Sigmoid colon (tissue), 7 donors: ENCODE measurements around the gene INO80E. TPM values are rescaled to one million over a fixed set of nuclear protein-coding genes. Genes with fewer than 3 reads are reported as not detected.

ENCODE experiments used
- DNase-seq: peaks from one replicate; pipeline ENCODE4 v3.0.0-alpha.2; 2019
- H3K27ac ChIP-seq, 4 donors: fragments of 200-600 bp; sonication (generic); one replicate each; pipeline ENCODE4 v1.5.1; 2016 to 2019; ENCODE audit warnings: mild to moderate bottlenecking in 1 of 4
- H3K27me3 ChIP-seq, 3 donors: fragments of 200-600 bp; sonication (generic); one replicate each; pipeline ENCODE4 v1.5.1; 2019; ENCODE audit warnings: mild to moderate bottlenecking in 1 of 3
- H3K36me3 ChIP-seq, 4 donors: fragments of 200-600 bp; sonication (generic); one replicate each; pipeline ENCODE4 v1.5.1; 2016 to 2019
- H3K4me1 ChIP-seq, 4 donors: fragments of 200-600 bp; sonication (generic); one replicate each; pipeline ENCODE4 v1.5.1; 2017 to 2019
- H3K4me3 ChIP-seq, 4 donors: fragments of 200-600 bp; sonication (generic); one replicate each; pipeline ENCODE4 v1.5.1; 2017 to 2019; ENCODE audit warnings: mild to moderate bottlenecking in 2 of 4, moderate library complexity in 1 of 4
- H3K9me3 ChIP-seq, 4 donors: fragments of 200-600 bp in 3 of 4; sonication (generic) in 3 of 4; one replicate each; pipeline versions ENCODE4 v1.5.1 to v1.6.1; 2013 to 2019
- CTCF ChIP-seq, 4 experiments: fragments of 450-650 bp in 3 of 4; fragments of 200-600 bp in 1 of 4; IDR thresholded peaks; one replicate each; pipeline ENCODE4 v1.5.1; 2016 to 2019; ENCODE audit warnings: antibody characterized with exemption in 4 of 4, mild to moderate bottlenecking in 3 of 4, moderate library complexity in 2 of 4
- EP300 ChIP-seq, 4 donors: sonication (generic); formaldehyde crosslinking; IDR thresholded peaks; one replicate each; pipeline ENCODE4 v1.6.1; 2017; ENCODE audit warnings: antibody characterized with exemption in 4 of 4
- POLR2A ChIP-seq, 2 donors: fragments of 450-650 bp; IDR thresholded peaks; one replicate each; pipeline ENCODE4 v1.6.1; 2016; ENCODE audit warnings: antibody characterized with exemption in 2 of 2, mild to moderate bottlenecking in 2 of 2, moderate library complexity in 2 of 2
- POLR2AphosphoS5 ChIP-seq, 4 donors: sonication (generic); formaldehyde crosslinking; IDR thresholded peaks; one replicate each; pipeline ENCODE4 v1.6.1; 2017; ENCODE audit warnings: antibody characterized with exemption in 4 of 4
- WGBS, 2 donors: extraction: QIAGEN DNeasy Blood & Tissue Kit; methylation state at CpG; one replicate each; pipeline ENCODE4 v1.1.7; 2013; 5-methylcytosine and 5-hydroxymethylcytosine counted together
- intact Hi-C: fragments of 100-400 bp; cut with DNase I; formaldehyde crosslinking; loops from one replicate; pipeline ENCODE4 v1.15.1; 2023
- polyA plus RNA-seq, 3 donors: library from polyadenylated mRNA; stranded (reverse); fragments of 200-250 nt; gene quantifications; one replicate each; pipeline ENCODE4 v1.2.3, GENCODE V29; 2013
- total RNA-seq, 4 donors: library from RNA; depleted of rRNA; stranded (reverse); fragments of >200 nt; gene quantifications; one replicate each; pipeline ENCODE4 v1.1.0, GENCODE V29; 2016
- donor health status: healthy with polysubstance abuse.
- donor health status: Bipolar disorder and iron deficiency.
- donor health status: healthy.

INO80E gene
- total and polyA plus RNA-seq, 7 donors = 49.2 to 174 (median 59.8) TPM

DNA sequence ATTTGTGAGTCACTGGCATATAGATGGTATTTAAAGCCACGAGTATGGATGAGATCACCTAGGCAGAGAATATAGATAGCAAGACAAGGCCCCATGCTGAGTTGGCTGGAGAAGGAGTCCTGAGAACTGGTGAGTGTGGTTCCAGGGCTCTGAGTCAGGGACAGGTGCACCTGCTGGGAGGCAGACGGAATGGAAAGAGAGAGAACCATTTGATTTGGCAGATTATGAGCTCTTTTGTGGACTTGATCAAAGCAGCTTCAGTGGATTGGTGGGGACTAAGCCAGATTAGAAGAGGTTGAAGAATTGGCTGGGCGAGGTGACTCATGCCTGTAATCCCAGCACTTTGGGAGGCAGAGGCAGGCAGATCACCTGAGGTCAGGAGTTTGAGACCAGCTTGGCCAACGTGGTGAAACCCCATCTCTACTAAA, 22.7 kb downstream of the INO80E start:
- 71 to 80% methylated on average over 4 of the region's 4 CpGs for WGBS, 2 donors
- DNase-seq = no peak
- intact Hi-C loops = no loop called here

DNA sequence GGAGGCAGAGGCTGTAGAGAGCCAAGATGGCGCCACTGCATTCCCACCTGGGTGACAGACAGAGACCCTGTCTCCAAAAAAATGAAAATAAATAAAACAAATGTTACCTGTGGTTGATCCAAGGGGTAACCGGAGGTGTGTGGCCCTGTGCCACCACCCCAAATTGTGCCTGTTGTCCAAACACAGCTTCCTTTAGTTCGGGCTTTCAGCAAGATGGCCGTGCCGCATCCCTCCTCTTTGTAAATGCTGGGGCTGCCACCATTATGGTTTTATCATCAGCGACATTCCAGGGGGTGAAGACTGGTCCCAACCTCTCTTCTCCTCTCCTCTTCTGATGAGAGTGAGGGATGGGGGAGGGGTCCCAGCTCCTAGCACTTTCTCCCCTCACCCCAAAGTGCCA, 26.8 kb downstream of the INO80E start, which contains the start of gene C16orf92:
C16orf92 (plus strand) TSS at position 312 of the 400 bp plus-strand sequence. CDS start 143 bp downstream, outside the sequence.
- H3K4me1 ChIP-seq = peaks cover 0 to 12% (median 11%) of the 10 kb centered on the region in 4 donors
- no peaks in the 10 kb centered on the region for H3K36me3 ChIP-seq
- no peak for TF ChIP-seq CTCF (IDR thresholded peaks at IDR 0.05)
- TF ChIP-seq POLR2AphosphoS5 (IDR thresholded peaks at IDR 0.05) = no peak
- TF ChIP-seq EP300 (IDR thresholded peaks at IDR 0.05) = no peak
- no peak for TF ChIP-seq POLR2A (IDR thresholded peaks at IDR 0.05)
- peaks cover 0 to 29% (median 15%) of the 10 kb centered on the region in 3 donors for H3K27me3 ChIP-seq
- intact Hi-C loops = loop anchor here (5.0 kb wide), 2 partner anchors 166 to 321 kb away; no protein-coding TSS in a partner anchor
- WGBS, 2 donors = 81 to 88% methylated on average over 6 of the region's 6 CpGs
- H3K4me3 ChIP-seq = no peak within 1 kb of the TSS
- no peak for DNase-seq
- H3K9me3 ChIP-seq = no peaks in the 10 kb centered on the region
- H3K27ac ChIP-seq = no peak within 1 kb of the TSS

More for the DNA sequence above, 22.7 kb downstream of the INO80E start:
- Histone ChIP-seq H3K27me3 (no peaks in the 10 kb centered on the region), H3K27ac (no peak overlapping the region), H3K4me1 (peaks cover 0 to 12% (median 11%) of the 10 kb centered on the region in 4 donors), H3K9me3 (no peaks in the 10 kb centered on the region), H3K36me3 (no peaks in the 10 kb centered on the region), H3K4me3 (no peak overlapping the region)
- TF ChIP-seq POLR2A (IDR thresholded peaks at IDR 0.05) (no peak), CTCF (IDR thresholded peaks at IDR 0.05) (no peak), EP300 (IDR thresholded peaks at IDR 0.05) (no peak), POLR2AphosphoS5 (IDR thresholded peaks at IDR 0.05) (no peak)

DNA sequence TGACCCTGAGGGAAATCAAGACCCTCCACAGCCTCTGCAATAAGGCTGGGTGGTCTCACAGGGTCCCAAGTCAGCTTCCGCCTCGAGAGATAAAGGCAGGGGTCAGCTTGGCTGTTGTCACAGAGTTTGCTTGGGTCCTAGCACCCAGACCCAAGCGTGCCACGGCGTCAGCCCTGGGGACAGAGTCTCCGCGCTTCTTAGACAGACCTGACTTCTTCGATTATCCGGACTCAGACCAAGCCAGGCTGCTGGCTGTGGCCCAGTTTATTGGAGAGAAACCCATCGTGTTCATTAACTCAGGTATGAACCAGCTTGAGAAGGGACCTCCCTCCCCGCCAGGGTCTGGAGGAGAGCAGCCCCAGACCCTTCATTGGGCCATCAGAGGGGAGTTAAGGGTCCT, 27.5 kb downstream of the INO80E start:
- no peaks in the 10 kb centered on the region for H3K36me3 ChIP-seq
- no peak overlapping the region for H3K27ac ChIP-seq
- H3K27me3 ChIP-seq = peaks cover 2 to 36% (median 20%) of the 10 kb centered on the region in 3 donors
- H3K4me1 ChIP-seq = peaks cover 0 to 12% (median 11%) of the 10 kb centered on the region in 4 donors
- no peak overlapping the region for H3K4me3 ChIP-seq
- TF ChIP-seq EP300 (IDR thresholded peaks at IDR 0.05) (no peak), POLR2A (IDR thresholded peaks at IDR 0.05) (no peak), CTCF (IDR thresholded peaks at IDR 0.05) (no peak), POLR2AphosphoS5 (IDR thresholded peaks at IDR 0.05) (no peak)
- no peak for DNase-seq
- no peaks in the 10 kb centered on the region for H3K9me3 ChIP-seq
- intact Hi-C loops = loop anchor here (5.0 kb wide), 2 partner anchors 166 to 321 kb away; no protein-coding TSS in a partner anchor
- 81 to 86% methylated on average over 11 of the region's 11 CpGs for WGBS, 2 donors

DNA sequence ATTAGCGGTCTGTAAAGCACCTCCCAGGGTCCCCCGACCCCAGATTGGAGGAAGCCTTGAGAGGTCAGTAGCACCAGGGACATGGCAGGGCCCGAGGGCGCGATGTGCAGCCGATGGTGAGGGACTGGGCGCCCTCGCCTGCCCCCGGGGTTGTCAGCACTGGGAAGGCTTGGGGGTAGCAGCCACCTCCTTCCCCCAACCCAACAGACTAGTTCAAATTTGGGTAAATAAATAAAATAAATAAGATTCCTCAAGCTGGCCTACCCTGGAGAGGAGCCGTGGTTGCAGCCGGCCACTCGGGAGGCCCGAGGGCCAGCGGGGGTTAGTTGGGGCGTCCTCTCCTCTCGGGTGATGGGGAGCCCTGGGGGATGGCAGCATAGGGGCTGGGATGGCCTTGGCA, 28.4 kb downstream of the INO80E start:
- DNase-seq = no peak
- no peaks in the 10 kb centered on the region for H3K36me3 ChIP-seq
- no peak overlapping the region for H3K4me3 ChIP-seq
- peaks cover 0 to 12% (median 11%) of the 10 kb centered on the region in 4 donors for H3K4me1 ChIP-seq
- WGBS, 2 donors = 69 to 74% methylated on average over 16 of the region's 16 CpGs
- no peaks in the 10 kb centered on the region for H3K9me3 ChIP-seq
- TF ChIP-seq POLR2AphosphoS5 (IDR thresholded peaks at IDR 0.05) (no peak), POLR2A (IDR thresholded peaks at IDR 0.05) (no peak), CTCF (IDR thresholded peaks at IDR 0.05) (no peak), EP300 (IDR thresholded peaks at IDR 0.05) (no peak)
- H3K27ac ChIP-seq = no peak overlapping the region
- peaks cover 11 to 45% (median 28%) of the 10 kb centered on the region in 3 donors for H3K27me3 ChIP-seq
- intact Hi-C loops = loop anchor here (5.0 kb wide), 2 partner anchors 167 to 322 kb away; no protein-coding TSS in a partner anchor
